OCI-M1 (cell line): ENCODE results near the gene SRD5A3.

Source experiments
- DNase-seq: peaks from one replicate; lab custom pipeline; 2025; lab: John Stamatoyannopoulos, UW

SRD5A3 gene

DNA sequence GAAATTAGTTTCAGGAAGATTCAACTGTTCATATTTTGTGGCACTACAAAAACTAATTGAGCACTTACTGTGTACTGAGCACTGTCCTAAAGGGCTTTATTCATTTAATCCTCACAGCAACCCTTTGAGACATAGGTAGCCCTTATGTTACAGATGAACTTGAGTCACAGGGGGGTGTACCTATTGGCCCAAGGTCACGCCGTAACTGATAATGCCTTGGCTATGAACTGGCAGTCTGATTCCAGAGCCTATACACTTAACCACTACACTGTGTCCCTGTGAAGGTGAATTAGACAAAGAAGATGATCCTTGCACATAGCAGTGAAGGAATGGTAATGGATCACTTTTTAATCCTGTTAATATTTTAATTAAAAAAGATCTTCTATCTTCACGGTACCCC lies 61.7 kb downstream of the SRD5A3 start:
- no peak for DNase-seq

DNA sequence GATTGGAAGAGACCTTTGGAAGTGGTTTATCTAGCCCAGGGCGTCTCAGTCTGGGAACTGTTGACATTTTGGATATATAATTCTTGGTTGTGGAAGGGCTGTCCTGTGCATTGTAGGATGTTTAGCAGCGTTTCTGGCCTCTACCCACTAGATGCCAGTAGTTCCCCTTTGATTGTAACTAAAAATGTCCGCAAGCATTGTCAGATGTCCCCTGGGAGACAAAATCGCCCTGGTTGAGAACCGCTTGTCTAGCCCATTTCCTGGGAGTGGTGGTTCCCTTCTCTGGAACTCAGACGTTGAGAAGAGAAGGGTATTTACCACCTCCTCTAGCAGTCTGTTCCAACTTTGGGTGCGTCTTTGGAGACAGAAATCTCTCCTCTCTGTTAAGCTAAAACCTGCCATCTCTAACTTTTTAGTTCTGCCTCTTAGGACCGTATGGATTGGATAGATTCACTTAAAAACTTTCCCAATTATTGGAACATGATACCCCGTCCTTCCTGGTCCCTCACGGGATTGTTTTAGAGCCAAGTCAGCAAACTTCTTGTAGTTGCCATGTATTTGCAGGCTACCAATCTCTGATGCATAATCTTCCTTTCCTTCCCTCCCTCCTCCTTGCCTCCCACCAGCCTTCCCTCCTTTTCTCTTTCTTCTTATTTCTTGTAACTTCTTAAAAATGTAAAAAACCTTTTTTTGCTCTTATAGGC lies 63.6 kb downstream of the SRD5A3 start:
- DNase-seq, result no peak

DNA sequence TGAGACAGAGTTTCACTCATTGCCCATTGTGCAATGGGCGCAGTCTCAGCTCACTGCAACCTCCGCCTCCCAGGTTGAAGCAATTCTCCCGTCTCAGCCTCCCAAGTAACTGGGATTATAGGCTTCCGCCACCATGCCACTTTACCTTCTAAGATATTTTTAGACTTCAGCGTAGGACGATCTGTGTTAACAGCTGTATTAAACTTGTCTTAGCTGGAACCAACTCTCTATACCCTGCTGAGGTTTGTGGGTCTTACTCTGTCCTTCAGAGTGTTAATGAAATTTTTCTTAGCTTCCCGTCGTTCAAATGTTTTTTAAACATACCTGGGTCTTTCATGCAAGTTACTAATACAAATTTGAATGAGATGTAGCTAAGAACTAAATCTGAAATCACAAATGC lies 64.4 kb downstream of the SRD5A3 start:
- no peak for DNase-seq

DNA sequence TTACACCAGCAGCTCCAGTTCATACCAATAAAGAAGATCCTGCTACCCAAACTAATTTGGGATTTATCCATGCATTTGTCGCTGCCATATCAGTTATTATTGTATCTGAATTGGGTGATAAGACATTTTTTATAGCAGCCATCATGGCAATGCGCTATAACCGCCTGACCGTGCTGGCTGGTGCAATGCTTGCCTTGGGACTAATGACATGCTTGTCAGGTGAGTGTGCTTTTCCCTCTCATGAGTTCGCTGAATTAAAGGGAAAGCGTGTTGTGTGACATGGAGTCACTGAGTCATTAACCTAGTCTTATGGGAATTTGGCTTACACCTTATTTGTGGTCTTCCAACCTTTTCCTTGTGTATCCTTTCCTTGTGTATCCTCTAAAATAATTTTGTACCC lies 65.6 kb downstream of the SRD5A3 start:
- DNase-seq, result no peak

DNA sequence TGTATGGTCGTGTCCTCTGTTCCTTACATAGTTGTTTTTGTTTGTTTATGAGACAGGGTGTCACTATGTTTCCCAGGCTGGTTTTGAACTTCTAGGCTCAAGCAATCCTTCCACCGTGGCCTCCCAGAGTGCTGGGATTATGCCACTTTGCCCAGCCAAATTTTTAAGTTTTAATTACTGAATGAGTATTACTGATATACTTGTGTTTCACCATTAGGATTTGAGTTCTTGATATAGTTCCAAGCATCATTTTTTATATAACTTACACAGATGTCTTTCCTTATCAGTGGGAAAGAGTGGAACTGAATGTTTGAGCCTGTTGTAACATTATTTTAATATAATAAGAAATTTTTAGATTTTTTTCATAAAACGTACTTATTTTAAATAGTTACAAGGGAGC lies 70.1 kb downstream of the SRD5A3 start:
- no peak for DNase-seq
